IMR-90 (cell line): ENCODE results near the gene RIMBP2. TPM values are rescaled to one million over a fixed set of nuclear protein-coding genes. Genes with fewer than 3 reads are reported as not detected.

Experiments
- ATAC-seq: fragments of 200-7000 bp; cut with Tn5 transposase; 2 replicates; pipeline ENCODE4 v1.9.1; 2020; ENCODE audit warnings: low read depth, mild to moderate bottlenecking, moderate library complexity
- BruUV-seq: library from RNA; stranded (reverse); fragments of 400-500 nt; replicated peaks from 2 replicates; lab custom pipeline; 2021; lab: Mats Ljungman, UMichigan
- CTCF ChIA-PET: fragments of 300-600 bp; formaldehyde crosslinking; extraction: SDS; loops from one replicate; lab custom pipeline; 2021; ENCODE audit warnings: antibody characterized with exemption; lab: Yijun Ruan, JAX
- POLR2A ChIA-PET: fragments of 300-600 bp; sonication (Branson Sonifier 250); formaldehyde crosslinking; loops from one replicate; lab custom pipeline; 2022; ENCODE audit warnings: antibody characterized with exemption; ENCODE audit not compliant: unreplicated experiment; lab: Charles Lee
- DNase-seq: peaks from one replicate; pipeline ENCODE4 v3.0.0; 2013
- H2AFZ ChIP-seq: replicated peaks from 2 replicates; pipeline ENCODE3; 2013; ENCODE audit warnings: low read length, mild to moderate bottlenecking; ENCODE audit not compliant: poor library complexity
- H2AK5ac ChIP-seq: 2 replicates; pipeline ENCODE4 v1.6.1; 2013; ENCODE audit warnings: low read depth, low read length, inconsistent platforms
- H2AK9ac ChIP-seq: replicated peaks from 2 replicates; pipeline ENCODE3; 2013; ENCODE audit warnings: mild to moderate bottlenecking, low read depth, low read length, moderate library complexity; ENCODE audit not compliant: poor library complexity
- H2BK120ac ChIP-seq: 2 replicates; pipeline ENCODE4 v1.6.1; 2013; ENCODE audit warnings: low read depth, low read length, inconsistent platforms
- H2BK15ac ChIP-seq: 3 replicates; pipeline ENCODE4 v1.6.1; 2013; ENCODE audit warnings: low read depth, low read length, inconsistent platforms
- H2BK20ac ChIP-seq: 2 replicates; pipeline ENCODE4 v1.6.1; 2013; ENCODE audit warnings: low read depth, mild to moderate bottlenecking, inconsistent platforms, low read length, moderate library complexity
- H2BK5ac ChIP-seq: 2 replicates; pipeline ENCODE4 v1.6.1; 2013; ENCODE audit warnings: mild to moderate bottlenecking, low read depth, low read length, inconsistent platforms; ENCODE audit not compliant: poor library complexity, severe bottlenecking
- H3K14ac ChIP-seq: replicated peaks from 2 replicates; pipeline ENCODE4 v1.6.1; 2013; ENCODE audit warnings: low read depth, low read length, inconsistent platforms
- H3K18ac ChIP-seq: 2 replicates; pipeline ENCODE4 v1.6.1; 2013; ENCODE audit warnings: low read depth, low read length, control low read depth
- H3K23ac ChIP-seq: 2 replicates; pipeline ENCODE4 v1.6.1; 2013; ENCODE audit warnings: low read depth, low read length, inconsistent platforms
- H3K27ac ChIP-seq: 2 replicates; pipeline ENCODE4 v1.5.1; 2013; ENCODE audit warnings: mild to moderate bottlenecking, control low read depth, low read length; ENCODE audit not compliant: insufficient read depth
- H3K27me3 ChIP-seq: 2 replicates; pipeline ENCODE4 v1.6.1; 2013; ENCODE audit warnings: low read length; ENCODE audit not compliant: control insufficient read depth, insufficient read depth
- H3K36me3 ChIP-seq: 2 replicates; pipeline ENCODE4 v1.6.1; 2013; ENCODE audit warnings: low read length, mixed read lengths; ENCODE audit not compliant: control insufficient read depth, insufficient read depth
- H3K4ac ChIP-seq: 2 replicates; pipeline ENCODE4 v1.6.1; 2013; ENCODE audit warnings: low read depth, low read length, inconsistent platforms
- H3K4me1 ChIP-seq: 2 replicates; pipeline ENCODE4 v1.6.1; 2013; ENCODE audit warnings: low read length, mixed read lengths; ENCODE audit not compliant: control insufficient read depth, insufficient read depth
- H3K4me2 ChIP-seq: 2 replicates; pipeline ENCODE4 v1.6.1; 2013; ENCODE audit warnings: low read depth, mild to moderate bottlenecking, control low read depth, low read length, moderate library complexity
- H3K4me3 ChIP-seq: 2 replicates; pipeline ENCODE4 v1.5.1; 2013; ENCODE audit warnings: low read depth, mild to moderate bottlenecking, control low read depth, low read length, moderate library complexity; ENCODE audit not compliant: insufficient read depth
- H3K56ac ChIP-seq: 2 replicates; pipeline ENCODE4 v1.6.1; 2013; ENCODE audit warnings: low read length, inconsistent platforms; ENCODE audit not compliant: insufficient read depth; ENCODE audit errors: extremely low read depth
- H3K79me1 ChIP-seq, 2 experiments: 2 replicates each; pipeline ENCODE4 v1.6.1; 2013; ENCODE audit warnings: low read length in 2 of 2, inconsistent platforms in 1 of 2, low read depth in 1 of 2
- H3K9ac ChIP-seq: 2 replicates; pipeline ENCODE4 v1.6.1; 2013; ENCODE audit warnings: low read depth, low read length, control low read depth
- H3K9me1 ChIP-seq: 2 replicates; pipeline ENCODE4 v1.6.1; 2013; ENCODE audit warnings: low read length, inconsistent platforms; ENCODE audit not compliant: insufficient read depth
- H3K9me3 ChIP-seq: 2 replicates; pipeline ENCODE4 v1.6.1; 2013; ENCODE audit warnings: low read length; ENCODE audit not compliant: control insufficient read depth, insufficient read depth
- H4K20me1 ChIP-seq: 2 replicates; pipeline ENCODE4 v1.6.1; 2013; ENCODE audit warnings: low read length, inconsistent platforms; ENCODE audit not compliant: insufficient read depth
- H4K5ac ChIP-seq: 2 replicates; pipeline ENCODE4 v1.6.1; 2013; ENCODE audit warnings: mild to moderate bottlenecking, low read depth, low read length, control low read depth
- H4K8ac ChIP-seq, 2 experiments: 2 replicates each; pipeline ENCODE4 v1.6.1; 2013; ENCODE audit warnings: low read depth in 2 of 2, low read length in 2 of 2, control low read depth in 1 of 2, inconsistent platforms in 1 of 2
- H4K91ac ChIP-seq: 2 replicates; pipeline ENCODE4 v1.6.1; 2013; ENCODE audit warnings: low read depth, low read length, inconsistent platforms; ENCODE audit not compliant: insufficient read depth
- CEBPB ChIP-seq: IDR thresholded peaks from 2 replicates; pipeline ENCODE4 v1.6.1; 2012; ENCODE audit warnings: low read depth, low read length, improper control_type of control experiment
- CTCF ChIP-seq: conservative IDR thresholded peaks from 2 replicates; pipeline ENCODE4 v1.5.1; 2012; ENCODE audit warnings: mild to moderate bottlenecking, low read depth, low read length, improper control_type of control experiment
- MAZ ChIP-seq: IDR thresholded peaks from 2 replicates; pipeline ENCODE4 v1.6.1; 2012; ENCODE audit warnings: low read depth, mild to moderate bottlenecking, low read length, improper control_type of control experiment, moderate library complexity, borderline replicate concordance
- NFE2L2 ChIP-seq: fragments of 150-350 bp; IDR thresholded peaks from 2 replicates; pipeline ENCODE4 v1.6.1; 2016; ENCODE audit warnings: low read depth, mild to moderate bottlenecking, low read length
- POLR2A ChIP-seq: IDR thresholded peaks from 2 replicates; pipeline ENCODE4 v1.6.1; 2012; ENCODE audit warnings: mild to moderate bottlenecking, low read depth, low read length
- RAD21 ChIP-seq: IDR thresholded peaks from 2 replicates; pipeline ENCODE4 v1.6.1; 2012; ENCODE audit warnings: low read length, improper control_type of control experiment
- RCOR1 ChIP-seq: IDR thresholded peaks from 2 replicates; pipeline ENCODE4 v1.6.1; 2012; ENCODE audit warnings: mild to moderate bottlenecking, low read length, improper control_type of control experiment; ENCODE audit not compliant: insufficient replicate concordance
- WGBS, 2 experiments: methylation state at CpG; one replicate each; pipeline versions ENCODE4 v1.1.5 to v1.1.7; 2013; ENCODE audit warnings: missing lambda C conversion rate in 2 of 2; ENCODE audit not compliant: insufficient read length in 1 of 2; ENCODE audit errors: extremely low coverage in 2 of 2; 5-methylcytosine and 5-hydroxymethylcytosine counted together
- dilution Hi-C: fragments of 300-500 bp; cut with HindIII; formaldehyde crosslinking; loops from one replicate; pipeline ENCODE4 v1.14.3; 2018; ENCODE audit warnings: low sequenced_read_pairs; ENCODE audit not compliant: unreplicated experiment
- in situ Hi-C: fragments of 300-500 bp; cut with MboI; formaldehyde crosslinking; loops from 3 replicates; pipeline ENCODE4 v1.14.3; 2019; ENCODE audit warnings: low sequenced_read_pairs, inconsistent platforms, mixed read lengths
- intact Hi-C: fragments of 100-400 bp; cut with micrococcal nuclease; formaldehyde crosslinking; loops from 2 replicates; pipeline ENCODE4 v1.10.0; 2022
- polyA plus RNA-seq, 3 experiments: library from polyadenylated mRNA; depleted of rRNA; stranded (reverse); fragments of >200 nt; gene quantifications; 2 replicates each; pipeline ENCODE4 v1.2.3, GENCODE V29; 2012; ENCODE audit warnings: low replicate concordance in 1 of 3
- total RNA-seq: library from RNA; depleted of rRNA; stranded (reverse); fragments of >200 nt; gene quantifications from 2 replicates; pipeline ENCODE4 v1.2.3, GENCODE V29; 2012

Gene RIMBP2
- total and polyA plus RNA-seq, 2 of the 4 experiments (the other 2 are of a cell fraction), result not detected

GRCh38 chr12:130480231-130480630, 235.9 kb downstream of the RIMBP2 start:
- ChIA-PET POLR2A (no interaction called here), CTCF (no interaction called here)
- TF ChIP-seq POLR2A, result no peak
- TF ChIP-seq RAD21, result no peak
- no peak for TF ChIP-seq CEBPB
- TF ChIP-seq RCOR1, result no peak
- no peak for TF ChIP-seq MAZ
- TF ChIP-seq CTCF, result no peak
- no peak for TF ChIP-seq NFE2L2
- Histone ChIP-seq H2BK15ac (no peak overlapping the region), H2BK20ac (no peak overlapping the region), H3K18ac (no peak overlapping the region), H4K91ac (no peak overlapping the region), H3K9me3 (peaks cover 43% of the 10 kb centered on the region), H4K20me1 (no peaks in the 10 kb centered on the region), H3K27ac (no peak overlapping the region), H3K4me1 (no peaks in the 10 kb centered on the region), H3K23ac (no peak overlapping the region), H3K14ac (no peak overlapping the region), H3K4me2 (no peak overlapping the region), H3K36me3 (no peaks in the 10 kb centered on the region), H3K79me1 (no peaks in the 10 kb centered on the region), H4K5ac (no peak overlapping the region), H3K27me3 (no peaks in the 10 kb centered on the region), H3K9ac (no peak overlapping the region), H2BK120ac (no peak overlapping the region), H2AK9ac (no peak overlapping the region), H2BK5ac (no peak overlapping the region), H3K4me3 (no peak overlapping the region), H3K4ac (no peak overlapping the region), H2AFZ (no peak overlapping the region), H3K56ac (no peak overlapping the region), H4K8ac (no peak overlapping the region), H3K9me1 (no peaks in the 10 kb centered on the region), H2AK5ac (no peak overlapping the region)
- WGBS, 2 experiments, result no CpG with 5 or more reads among the region's 9 CpGs
- intact Hi-C loops (no loop called here), in situ Hi-C loops (no loop called here), dilution Hi-C loops (no loop called here)
- BruUV-seq, result no TSS peak
- no peak for DNase-seq
- no peak for ATAC-seq
